Right atrium auricular region (tissue), 2 donors: ENCODE measurements around the gene TMEM45B. TPM values are rescaled to one million over a fixed set of nuclear protein-coding genes. Genes with fewer than 3 reads are reported as not detected.
"Not testable (repeated sequence)": the region's sequence is repeated elsewhere in the genome, so short reads cannot be mapped to it uniquely, and the experiment has no call there.

Experiments
- DNase-seq: peaks from one replicate; pipeline ENCODE4 v3.0.0-alpha.2; 2019; ENCODE audit warnings: low spot score
- H3K27ac ChIP-seq, 2 donors: fragments of 200-600 bp; sonication (generic); 1 replicate in 1 of 2; 2 replicates in 1 of 2; pipeline ENCODE4 v1.5.1; 2016 to 2019
- H3K27me3 ChIP-seq, 2 donors: fragments of 200-600 bp; sonication (generic); one replicate each; pipeline versions ENCODE4 v1.5.1 to v1.6.0; 2017 to 2019
- H3K36me3 ChIP-seq: fragments of 200-600 bp; sonication (generic); one replicate; pipeline ENCODE4 v1.5.1; 2016
- H3K4me1 ChIP-seq, 2 donors: fragments of 200-600 bp; sonication (generic); one replicate each; pipeline versions ENCODE4 v1.5.1 to v1.6.0; 2017 to 2019
- H3K4me3 ChIP-seq, 2 donors: fragments of 200-600 bp; sonication (generic); 1 replicate in 1 of 2; 2 replicates in 1 of 2; pipeline ENCODE4 v1.5.1; 2017 to 2019; ENCODE audit warnings: mild to moderate bottlenecking in 1 of 2, moderate library complexity in 1 of 2
- H3K9me3 ChIP-seq, 2 donors: fragments of 200-600 bp; sonication (generic); one replicate each; pipeline ENCODE4 v1.5.1; 2019
- total RNA-seq, 2 donors: library from RNA; depleted of rRNA; stranded (reverse); fragments of >200 nt; gene quantifications; one replicate each; pipeline ENCODE4 v1.1.0, GENCODE V29; 2016
- TF ChIP-seq, protein P1 (sequence below), 2 donors: fragments of 200-600 bp; sonication (generic); IDR thresholded peaks; one replicate each; pipeline ENCODE4 v1.5.1; 2019; ENCODE audit warnings: antibody characterized with exemption in 2 of 2

The TMEM45B gene
- total RNA-seq, 2 donors from 2014 or later, result not detected

- Histone ChIP-seq H3K36me3 (no peaks in the 10 kb centered on the region), H3K9me3 (no peaks in the 10 kb centered on the region), H3K27ac (no peak overlapping the region), H3K27me3 (no peaks in the 10 kb centered on the region), H3K4me3 (no peak overlapping the region), H3K4me1 (peaks cover 0 to 12% of the 10 kb centered on the region in 2 donors)
- TF ChIP-seq, protein P1, sequence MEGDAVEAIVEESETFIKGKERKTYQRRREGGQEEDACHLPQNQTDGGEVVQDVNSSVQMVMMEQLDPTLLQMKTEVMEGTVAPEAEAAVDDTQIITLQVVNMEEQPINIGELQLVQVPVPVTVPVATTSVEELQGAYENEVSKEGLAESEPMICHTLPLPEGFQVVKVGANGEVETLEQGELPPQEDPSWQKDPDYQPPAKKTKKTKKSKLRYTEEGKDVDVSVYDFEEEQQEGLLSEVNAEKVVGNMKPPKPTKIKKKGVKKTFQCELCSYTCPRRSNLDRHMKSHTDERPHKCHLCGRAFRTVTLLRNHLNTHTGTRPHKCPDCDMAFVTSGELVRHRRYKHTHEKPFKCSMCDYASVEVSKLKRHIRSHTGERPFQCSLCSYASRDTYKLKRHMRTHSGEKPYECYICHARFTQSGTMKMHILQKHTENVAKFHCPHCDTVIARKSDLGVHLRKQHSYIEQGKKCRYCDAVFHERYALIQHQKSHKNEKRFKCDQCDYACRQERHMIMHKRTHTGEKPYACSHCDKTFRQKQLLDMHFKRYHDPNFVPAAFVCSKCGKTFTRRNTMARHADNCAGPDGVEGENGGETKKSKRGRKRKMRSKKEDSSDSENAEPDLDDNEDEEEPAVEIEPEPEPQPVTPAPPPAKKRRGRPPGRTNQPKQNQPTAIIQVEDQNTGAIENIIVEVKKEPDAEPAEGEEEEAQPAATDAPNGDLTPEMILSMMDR (IDR thresholded peaks at IDR 0.05), result no peak
- DNase-seq, result no peak
These were observed 40.4 kb downstream of the TMEM45B start for GRCh38 chr11:129856036-129856435.

GRCh38 chr11:129861702-129862522, 46.3 kb downstream of the TMEM45B start:
- TF ChIP-seq, protein P1 (IDR thresholded peaks at IDR 0.05), result no peak
- Histone ChIP-seq H3K4me1 (peaks cover 0 to 14% of the 10 kb centered on the region in 2 donors), H3K4me3 (no peak overlapping the region), H3K9me3 (no peaks in the 10 kb centered on the region), H3K27me3 (no peaks in the 10 kb centered on the region), H3K27ac (peak overlapping the region; percentile 26 to 41), H3K36me3 (peaks cover 31% of the 10 kb centered on the region)
- peak; percentile 71 for DNase-seq

DNA sequence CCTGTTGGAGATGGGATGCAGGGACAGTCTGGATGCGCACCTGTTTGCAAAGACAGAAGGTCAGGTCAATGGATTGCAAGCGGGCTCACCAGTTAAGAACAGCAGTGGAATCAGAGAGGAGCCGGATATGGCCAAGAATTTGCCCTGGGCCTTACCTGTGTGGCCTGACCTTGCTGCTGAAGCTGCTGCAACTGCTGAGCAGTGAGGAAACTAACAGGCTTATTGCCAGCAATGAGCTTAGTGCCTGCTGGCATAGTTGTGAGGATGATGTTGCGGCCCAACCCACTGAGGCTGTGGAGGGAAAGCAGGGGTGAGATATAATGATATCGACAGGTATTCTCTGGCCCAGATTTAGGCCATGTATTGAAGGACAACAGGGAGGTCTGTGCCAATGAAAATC, 49.2 kb downstream of the TMEM45B start:
- TF ChIP-seq, protein P1 (IDR thresholded peaks at IDR 0.05), result no peak
- peaks cover 0 to 14% of the 10 kb centered on the region in 2 donors for H3K4me1 ChIP-seq
- no peak for DNase-seq
- H3K9me3 ChIP-seq, result no peaks in the 10 kb centered on the region
- no peak overlapping the region for H3K27ac ChIP-seq
- no peaks in the 10 kb centered on the region for H3K27me3 ChIP-seq
- no peak overlapping the region for H3K4me3 ChIP-seq
- peaks cover 50% of the 10 kb centered on the region for H3K36me3 ChIP-seq

GRCh38 chr11:129865701-129866100, 50.1 kb downstream of the TMEM45B start:
- no peak overlapping the region for H3K27ac ChIP-seq
- no peaks in the 10 kb centered on the region for H3K9me3 ChIP-seq
- H3K4me1 ChIP-seq, result peaks cover 0 to 14% of the 10 kb centered on the region in 2 donors
- H3K27me3 ChIP-seq, result no peaks in the 10 kb centered on the region
- no peak overlapping the region for H3K4me3 ChIP-seq
- DNase-seq, result no peak
- peaks cover 59% of the 10 kb centered on the region for H3K36me3 ChIP-seq
- TF ChIP-seq, protein P1 (IDR thresholded peaks at IDR 0.05), result no peak

- no peak for DNase-seq
- H3K27ac ChIP-seq, result no peak overlapping the region
- TF ChIP-seq, protein P1 (IDR thresholded peaks at IDR 0.05), result no peak
These were observed 50.7 kb downstream of the TMEM45B start for GRCh38 chr11:129866311-129866710.

GRCh38 chr11:129868626-129869025, 53.0 kb downstream of the TMEM45B start:
- not testable (repeated sequence) for H3K27ac ChIP-seq, DNase-seq, H3K4me3 ChIP-seq, H3K4me1 ChIP-seq, H3K9me3 ChIP-seq, H3K27me3 ChIP-seq
- H3K36me3 ChIP-seq, result peaks cover 80% of the 10 kb centered on the region

More at GRCh38 chr11:129866311-129866710, 50.7 kb downstream of the TMEM45B start:
- Histone ChIP-seq H3K9me3 (no peaks in the 10 kb centered on the region), H3K27me3 (no peaks in the 10 kb centered on the region), H3K4me3 (no peak overlapping the region), H3K36me3 (peaks cover 65% of the 10 kb centered on the region), H3K4me1 (peaks cover 0 to 12% of the 10 kb centered on the region in 2 donors)
